Trophoblast cell (in vitro differentiated cells and primary cell): Measurements from ENCODE around the gene COL4A4.
A peak's percentile ranks its signal among the peaks of the same experiment; 100 is the strongest.

Source experiments
- DNase-seq, 2 donors: peaks; one replicate each; pipeline ENCODE4 v3.0.0-alpha.2; 2016
- H2AFZ ChIP-seq: 2 replicates; pipeline ENCODE4 v1.6.1; 2013; ENCODE audit warnings: low read length, moderate library complexity, mild to moderate bottlenecking; ENCODE audit not compliant: insufficient read depth, poor library complexity
- H2AK5ac ChIP-seq: 2 replicates; pipeline ENCODE4 v1.6.1; 2013; ENCODE audit warnings: mild to moderate bottlenecking, low read length
- H2BK120ac ChIP-seq: 2 replicates; pipeline ENCODE4 v1.6.1; 2013; ENCODE audit warnings: low read length, mild to moderate bottlenecking, moderate library complexity; ENCODE audit not compliant: insufficient read depth, poor library complexity
- H2BK12ac ChIP-seq: 2 replicates; pipeline ENCODE4 v1.6.1; 2013; ENCODE audit warnings: mild to moderate bottlenecking, low read length, moderate library complexity
- H2BK5ac ChIP-seq: 2 replicates; pipeline ENCODE4 v1.6.1; 2013; ENCODE audit warnings: low read length, low read depth, moderate library complexity, mild to moderate bottlenecking; ENCODE audit not compliant: poor library complexity
- H3K14ac ChIP-seq: 2 replicates; pipeline ENCODE4 v1.6.1; 2013; ENCODE audit warnings: mild to moderate bottlenecking, low read length
- H3K18ac ChIP-seq: 2 replicates; pipeline ENCODE4 v1.6.1; 2013; ENCODE audit warnings: mild to moderate bottlenecking, low read length
- H3K23ac ChIP-seq: 2 replicates; pipeline ENCODE4 v1.6.1; 2013; ENCODE audit warnings: low read length
- H3K27ac ChIP-seq: 2 replicates; pipeline ENCODE4 v1.5.1; 2013; ENCODE audit warnings: low read depth, mild to moderate bottlenecking, inconsistent platforms, low read length, moderate library complexity
- H3K27me3 ChIP-seq: 2 replicates; pipeline ENCODE4 v1.6.1; 2013; ENCODE audit warnings: inconsistent platforms, mild to moderate bottlenecking, low read length, moderate library complexity; ENCODE audit not compliant: insufficient read depth
- H3K36me3 ChIP-seq, 2 experiments: 1 replicate in 1 of 2; 2 replicates in 1 of 2; pipeline ENCODE4 v1.6.1; 2013; ENCODE audit warnings: low read length in 2 of 2, mild to moderate bottlenecking in 2 of 2, moderate library complexity in 1 of 2; ENCODE audit not compliant: insufficient read depth in 2 of 2, control insufficient read depth in 1 of 2
- H3K4ac ChIP-seq: 2 replicates; pipeline ENCODE4 v1.6.1; 2013; ENCODE audit warnings: low read depth, mild to moderate bottlenecking, low read length, moderate library complexity
- H3K4me1 ChIP-seq, 2 experiments: 1 replicate in 1 of 2; 2 replicates in 1 of 2; pipeline ENCODE4 v1.6.1; 2013; ENCODE audit warnings: low read length in 2 of 2, mild to moderate bottlenecking in 2 of 2, moderate library complexity in 1 of 2; ENCODE audit not compliant: insufficient read depth in 2 of 2, control insufficient read depth in 1 of 2
- H3K4me2 ChIP-seq: 2 replicates; pipeline ENCODE4 v1.6.1; 2013; ENCODE audit warnings: inconsistent platforms, mild to moderate bottlenecking, low read length, moderate library complexity
- H3K4me3 ChIP-seq: 2 replicates; pipeline ENCODE4 v1.5.1; 2013; ENCODE audit warnings: mild to moderate bottlenecking, low read depth, low read length, inconsistent platforms
- H3K79me1 ChIP-seq: one replicate; pipeline ENCODE4 v1.6.1; 2013; ENCODE audit warnings: low read length
- H3K79me2 ChIP-seq: 2 replicates; pipeline ENCODE4 v1.6.1; 2013; ENCODE audit warnings: low read length, mild to moderate bottlenecking; ENCODE audit not compliant: control insufficient read depth, insufficient read depth, poor library complexity
- H3K9ac ChIP-seq: 2 replicates; pipeline ENCODE4 v1.6.1; 2013; ENCODE audit warnings: mild to moderate bottlenecking, low read length
- H3K9me3 ChIP-seq: 2 replicates; pipeline ENCODE4 v1.6.1; 2013; ENCODE audit warnings: low read depth, mild to moderate bottlenecking, control low read depth, inconsistent platforms, low read length; ENCODE audit not compliant: insufficient read depth
- H4K12ac ChIP-seq: 2 replicates; pipeline ENCODE4 v1.6.1; 2013; ENCODE audit warnings: low read depth, mild to moderate bottlenecking, low read length, moderate library complexity
- H4K8ac ChIP-seq: 2 replicates; pipeline ENCODE4 v1.6.1; 2013; ENCODE audit warnings: low read depth, mild to moderate bottlenecking, low read length, moderate library complexity
- H4K91ac ChIP-seq: one replicate; pipeline ENCODE4 v1.6.1; 2013; ENCODE audit warnings: low read depth, mild to moderate bottlenecking, low read length, moderate library complexity
- WGBS: extraction: QIAGEN DNeasy Blood & Tissue Kit; methylation state at CpG from one replicate; pipeline ENCODE4 v1.1.7; 2013; ENCODE audit warnings: missing lambda C conversion rate; ENCODE audit not compliant: insufficient read length, insufficient coverage; ENCODE audit errors: extremely low coverage; 5-methylcytosine and 5-hydroxymethylcytosine counted together

The COL4A4 gene

DNA sequence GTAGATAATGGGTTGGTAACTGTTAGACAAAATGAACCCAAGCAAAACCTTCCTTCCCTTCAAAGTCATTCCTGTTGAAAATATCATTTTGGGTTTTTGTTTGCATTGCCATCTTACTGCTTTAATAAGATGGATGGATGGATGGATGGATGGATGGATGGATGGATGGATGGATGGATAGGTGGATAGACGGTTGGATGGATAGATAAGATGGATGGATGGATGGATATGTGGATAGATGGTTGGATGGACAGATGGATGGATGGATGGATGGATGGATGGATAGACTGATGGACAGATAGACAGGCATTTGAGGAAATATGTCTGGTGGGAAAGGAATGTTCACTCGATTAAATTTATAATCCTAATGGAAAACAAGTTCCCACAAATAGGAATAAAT is 133.2 kb downstream of the COL4A4 start:
- Histone ChIP-seq H2BK120ac (no peak overlapping the region), H2BK12ac (no peak overlapping the region), H3K36me3 (no peaks in the 10 kb centered on the region), H3K27me3 (no peaks in the 10 kb centered on the region), H3K79me1 (no peaks in the 10 kb centered on the region), H4K91ac (no peak overlapping the region), H3K23ac (no peak overlapping the region), H2AK5ac (no peak overlapping the region), H3K14ac (no peak overlapping the region), H2AFZ (no peak overlapping the region), H4K8ac (no peak overlapping the region), H4K12ac (no peak overlapping the region), H3K9ac (no peak overlapping the region), H2BK5ac (no peak overlapping the region), H3K4me1 (peaks cover 2 to 3% of the 10 kb centered on the region in 2 experiments), H3K18ac (no peak overlapping the region), H3K4me3 (no peak overlapping the region), H3K9me3 (peaks cover 2% of the 10 kb centered on the region), H3K79me2 (no peaks in the 10 kb centered on the region), H3K27ac (no peak overlapping the region), H3K4ac (no peak overlapping the region), H3K4me2 (no peak overlapping the region)
- WGBS, result 100% methylated on average over 1 of the region's 2 CpGs
- DNase-seq, result no peak

- Histone ChIP-seq H3K79me2 (no peaks in the 10 kb centered on the region), H3K4me2 (no peak overlapping the region), H2BK5ac (no peak overlapping the region), H3K36me3 (no peaks in the 10 kb centered on the region), H2BK12ac (no peak overlapping the region), H3K9me3 (peaks cover 2% of the 10 kb centered on the region), H3K14ac (no peak overlapping the region), H3K23ac (no peak overlapping the region), H4K8ac (no peak overlapping the region), H2BK120ac (no peak overlapping the region), H3K4ac (no peak overlapping the region), H3K27ac (no peak overlapping the region), H3K4me3 (no peak overlapping the region), H3K18ac (no peak overlapping the region), H3K27me3 (no peaks in the 10 kb centered on the region), H3K79me1 (no peaks in the 10 kb centered on the region), H3K9ac (no peak overlapping the region), H3K4me1 (peaks cover 2 to 3% of the 10 kb centered on the region in 2 experiments), H4K12ac (no peak overlapping the region), H4K91ac (no peak overlapping the region), H2AFZ (no peak overlapping the region), H2AK5ac (no peak overlapping the region)
- no CpG with 5 or more reads among the region's 3 CpGs for WGBS
- DNase-seq, result peak in 1 of 2 donors; percentile 45
Observed at GRCh38 chr2:227029426-227030105, 134.4 kb downstream of the COL4A4 start.

DNA sequence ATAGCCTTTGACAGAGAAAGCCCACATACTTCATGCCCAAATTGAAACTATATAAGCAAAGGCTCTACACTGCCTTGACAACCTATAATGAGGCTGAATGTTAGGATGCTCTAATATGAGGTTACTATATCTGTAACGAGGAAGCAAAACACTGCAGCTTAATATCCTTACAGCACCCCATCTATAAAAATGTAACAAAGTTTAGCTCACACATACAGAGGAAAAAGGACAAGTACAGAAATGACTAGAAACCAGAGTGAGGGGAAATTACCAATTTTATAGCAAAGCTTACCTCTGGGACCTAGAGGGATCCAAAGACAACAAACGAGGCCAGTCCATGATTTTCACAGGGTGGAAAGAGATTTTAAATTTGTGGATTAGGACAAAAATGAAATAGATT is 138.5 kb downstream of the COL4A4 start:
- no peak overlapping the region for H4K8ac ChIP-seq

GRCh38 chr2:227022608-227023007 is 141.4 kb downstream of the COL4A4 start:
- WGBS, result no CpG with 5 or more reads among the region's 3 CpGs
- Histone ChIP-seq H3K4me2 (no peak overlapping the region), H3K36me3 (no peaks in the 10 kb centered on the region), H3K4me1 (no peaks in the 10 kb centered on the region), H4K91ac (no peak overlapping the region), H3K4me3 (no peak overlapping the region), H3K23ac (no peak overlapping the region), H3K9ac (no peak overlapping the region), H3K14ac (no peak overlapping the region), H3K9me3 (no peaks in the 10 kb centered on the region), H3K79me1 (no peaks in the 10 kb centered on the region), H3K4ac (no peak overlapping the region), H2AFZ (no peak overlapping the region), H4K8ac (no peak overlapping the region), H2BK12ac (no peak overlapping the region), H2AK5ac (no peak overlapping the region), H3K27ac (no peak overlapping the region), H3K27me3 (no peaks in the 10 kb centered on the region), H4K12ac (no peak overlapping the region), H2BK5ac (no peak overlapping the region), H2BK120ac (no peak overlapping the region), H3K18ac (no peak overlapping the region), H3K79me2 (no peaks in the 10 kb centered on the region)
- no peak for DNase-seq

More for the DNA sequence above, 138.5 kb downstream of the COL4A4 start:
- Histone ChIP-seq H3K27ac (no peak overlapping the region), H3K79me2 (no peaks in the 10 kb centered on the region), H4K12ac (no peak overlapping the region), H2BK120ac (no peak overlapping the region), H3K9me3 (no peaks in the 10 kb centered on the region), H3K9ac (no peak overlapping the region), H3K4me1 (no peaks in the 10 kb centered on the region), H3K36me3 (no peaks in the 10 kb centered on the region), H3K4me2 (no peak overlapping the region), H3K27me3 (no peaks in the 10 kb centered on the region), H2BK5ac (no peak overlapping the region), H3K4me3 (no peak overlapping the region), H4K91ac (no peak overlapping the region), H3K79me1 (no peaks in the 10 kb centered on the region), H2BK12ac (no peak overlapping the region), H2AK5ac (no peak overlapping the region), H3K4ac (no peak overlapping the region), H3K14ac (no peak overlapping the region), H2AFZ (no peak overlapping the region), H3K23ac (no peak overlapping the region), H3K18ac (no peak overlapping the region)
- DNase-seq, result no peak
- no CpG with 5 or more reads among the region's 2 CpGs for WGBS
